ENCODE measurements around the gene AKAP8L. TPM values are rescaled to one million over a fixed set of nuclear protein-coding genes. Genes with fewer than 3 reads are reported as not detected.

Gene AKAP8L
- total and polyA plus RNA-seq, 9 of the 15 experiments (the other 6 are each of a cell fraction or from before 2014, with no cell fraction given) = 2.4 to 116 (median 70.7) TPM

DNA sequence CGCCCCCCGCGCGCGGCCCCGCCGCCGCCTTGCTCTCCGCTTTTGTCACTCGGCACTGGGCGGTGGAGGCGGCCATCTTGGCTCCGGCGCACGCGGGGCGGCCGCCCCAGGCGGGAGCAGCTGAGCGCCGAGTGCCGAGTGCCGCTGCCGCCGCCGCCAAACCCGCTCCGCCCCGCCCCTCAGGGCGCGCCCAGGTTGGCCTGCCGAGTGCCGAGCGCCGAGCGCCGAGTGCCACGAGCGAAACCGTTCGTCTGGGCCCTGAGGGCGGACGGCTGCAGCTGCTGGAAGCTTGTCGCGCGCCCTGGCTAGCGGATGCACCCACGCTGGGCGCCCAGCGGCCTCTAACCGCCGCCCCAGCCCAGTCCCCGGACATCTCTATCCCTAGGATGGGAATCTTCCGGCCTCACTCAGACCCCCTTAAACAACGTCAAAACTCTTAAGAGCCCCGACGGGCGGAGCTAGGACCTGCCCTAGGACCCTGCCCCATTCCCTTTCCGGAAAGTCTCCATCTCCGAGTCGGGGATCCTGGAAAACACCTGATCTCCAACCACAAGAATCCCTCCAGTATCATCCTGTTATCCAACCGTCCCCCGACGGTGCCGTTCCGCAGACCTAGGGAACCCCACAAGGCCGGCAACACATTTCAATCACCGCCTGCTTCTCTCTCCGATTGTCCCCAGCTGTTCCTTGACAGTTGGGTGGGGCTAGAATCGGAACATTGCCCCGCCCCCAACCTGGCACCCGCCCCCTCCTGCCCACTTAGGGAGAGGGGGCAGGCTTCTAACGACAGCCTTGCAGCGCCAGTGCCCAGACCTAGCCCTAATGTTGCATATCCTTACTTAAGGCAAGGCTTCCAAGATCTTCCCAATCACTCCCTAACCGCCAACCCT lies 14.1 kb upstream of the AKAP8L start (continued):
- 0 out of 2 replicates have a peak, but pooled peaks have one; percentile 49 for TF ChIP-seq TOE1 (IDR thresholded peaks at IDR 0.05; ENCODE audit: borderline replicate concordance)
- no peak for TF ChIP-seq TOE1 (CRISPR knock-in tag; IDR thresholded peaks at IDR 0.05; ENCODE audit: borderline replicate concordance, low read depth)
- peak; percentile 37 for TF ChIP-seq EGR1 (conservative IDR thresholded peaks at IDR 0.05)
- TF ChIP-seq, protein P1, sequence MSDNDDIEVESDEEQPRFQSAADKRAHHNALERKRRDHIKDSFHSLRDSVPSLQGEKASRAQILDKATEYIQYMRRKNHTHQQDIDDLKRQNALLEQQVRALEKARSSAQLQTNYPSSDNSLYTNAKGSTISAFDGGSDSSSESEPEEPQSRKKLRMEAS (CRISPR knock-in tag; IDR thresholded peaks at IDR 0.05) = peak; percentile 96
- TF ChIP-seq, protein P2, sequence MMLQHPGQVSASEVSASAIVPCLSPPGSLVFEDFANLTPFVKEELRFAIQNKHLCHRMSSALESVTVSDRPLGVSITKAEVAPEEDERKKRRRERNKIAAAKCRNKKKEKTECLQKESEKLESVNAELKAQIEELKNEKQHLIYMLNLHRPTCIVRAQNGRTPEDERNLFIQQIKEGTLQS (IDR thresholded peaks at IDR 0.05) = no peak
- TF ChIP-seq, protein P2 (CRISPR knock-in tag; conservative IDR thresholded peaks at IDR 0.05) = 0 out of 2 replicates have a peak, but pooled peaks have one; percentile 27
- TF ChIP-seq PTTG1 (tag; IDR thresholded peaks at IDR 0.05; ENCODE audit: low read depth) = no peak
- TF ChIP-seq RBFOX2 (IDR thresholded peaks at IDR 0.05; ENCODE audit: low read depth, low read length) = peak; percentile 87
- peak; percentile 72 for TF ChIP-seq POLR2A (conservative IDR thresholded peaks at IDR 0.05)
- peak; percentile 62; the same call in 1 of the 2 replicates for TF ChIP-seq TCF7 (IDR thresholded peaks at IDR 0.05; ENCODE audit: borderline replicate concordance)
- TF ChIP-seq, protein P3, sequence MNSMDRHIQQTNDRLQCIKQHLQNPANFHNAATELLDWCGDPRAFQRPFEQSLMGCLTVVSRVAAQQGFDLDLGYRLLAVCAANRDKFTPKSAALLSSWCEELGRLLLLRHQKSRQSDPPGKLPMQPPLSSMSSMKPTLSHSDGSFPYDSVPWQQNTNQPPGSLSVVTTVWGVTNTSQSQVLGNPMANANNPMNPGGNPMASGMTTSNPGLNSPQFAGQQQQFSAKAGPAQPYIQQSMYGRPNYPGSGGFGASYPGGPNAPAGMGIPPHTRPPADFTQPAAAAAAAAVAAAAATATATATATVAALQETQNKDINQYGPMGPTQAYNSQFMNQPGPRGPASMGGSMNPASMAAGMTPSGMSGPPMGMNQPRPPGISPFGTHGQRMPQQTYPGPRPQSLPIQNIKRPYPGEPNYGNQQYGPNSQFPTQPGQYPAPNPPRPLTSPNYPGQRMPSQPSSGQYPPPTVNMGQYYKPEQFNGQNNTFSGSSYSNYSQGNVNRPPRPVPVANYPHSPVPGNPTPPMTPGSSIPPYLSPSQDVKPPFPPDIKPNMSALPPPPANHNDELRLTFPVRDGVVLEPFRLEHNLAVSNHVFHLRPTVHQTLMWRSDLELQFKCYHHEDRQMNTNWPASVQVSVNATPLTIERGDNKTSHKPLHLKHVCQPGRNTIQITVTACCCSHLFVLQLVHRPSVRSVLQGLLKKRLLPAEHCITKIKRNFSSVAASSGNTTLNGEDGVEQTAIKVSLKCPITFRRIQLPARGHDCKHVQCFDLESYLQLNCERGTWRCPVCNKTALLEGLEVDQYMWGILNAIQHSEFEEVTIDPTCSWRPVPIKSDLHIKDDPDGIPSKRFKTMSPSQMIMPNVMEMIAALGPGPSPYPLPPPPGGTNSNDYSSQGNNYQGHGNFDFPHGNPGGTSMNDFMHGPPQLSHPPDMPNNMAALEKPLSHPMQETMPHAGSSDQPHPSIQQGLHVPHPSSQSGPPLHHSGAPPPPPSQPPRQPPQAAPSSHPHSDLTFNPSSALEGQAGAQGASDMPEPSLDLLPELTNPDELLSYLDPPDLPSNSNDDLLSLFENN (IDR thresholded peaks at IDR 0.05; ENCODE audit: low read depth in 2 of 2, low read length in 2 of 2) = peak in 1 of 2 experiments; percentile 97; a peak in 2 of 4 replicates
- TF ChIP-seq SUPT5H (IDR thresholded peaks at IDR 0.05) = peak; percentile 64
- TF ChIP-seq ZNF507 (tag; conservative IDR thresholded peaks at IDR 0.05) = no peak
- TF ChIP-seq, protein P4, sequence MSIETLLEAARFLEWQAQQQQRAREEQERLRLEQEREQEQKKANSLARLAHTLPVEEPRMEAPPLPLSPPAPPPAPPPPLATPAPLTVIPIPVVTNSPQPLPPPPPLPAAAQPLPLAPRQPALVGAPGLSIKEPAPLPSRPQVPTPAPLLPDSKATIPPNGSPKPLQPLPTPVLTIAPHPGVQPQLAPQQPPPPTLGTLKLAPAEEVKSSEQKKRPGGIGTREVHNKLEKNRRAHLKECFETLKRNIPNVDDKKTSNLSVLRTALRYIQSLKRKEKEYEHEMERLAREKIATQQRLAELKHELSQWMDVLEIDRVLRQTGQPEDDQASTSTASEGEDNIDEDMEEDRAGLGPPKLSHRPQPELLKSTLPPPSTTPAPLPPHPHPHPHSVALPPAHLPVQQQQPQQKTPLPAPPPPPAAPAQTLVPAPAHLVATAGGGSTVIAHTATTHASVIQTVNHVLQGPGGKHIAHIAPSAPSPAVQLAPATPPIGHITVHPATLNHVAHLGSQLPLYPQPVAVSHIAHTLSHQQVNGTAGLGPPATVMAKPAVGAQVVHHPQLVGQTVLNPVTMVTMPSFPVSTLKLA (conservative IDR thresholded peaks at IDR 0.05) = peak; percentile 81 to 92
- TF ChIP-seq SIN3A (IDR thresholded peaks at IDR 0.05; ENCODE audit: borderline replicate concordance in 2 of 2, control insufficient read depth in 1 of 2, low read depth in 2 of 2, low read length in 2 of 2) = peak; percentile 92 to 93; a peak in 3 of 4 replicates
- TF ChIP-seq EP400 (IDR thresholded peaks at IDR 0.05) = peak; percentile 71; the same call in 1 of the 2 replicates
- 0 out of 2 replicates have a peak, but pooled peaks have one; percentile 8 for TF ChIP-seq SMC3 (conservative IDR thresholded peaks at IDR 0.05; ENCODE audit: insufficient read depth, low read depth, low read length)
- 0 out of 2 replicates have a peak, but pooled peaks have one; percentile 23 for TF ChIP-seq EP300 (IDR thresholded peaks at IDR 0.05; ENCODE audit: low read length)
- TF ChIP-seq ATF1 (CRISPR knock-in tag; IDR thresholded peaks at IDR 0.05) = no peak
- TF ChIP-seq ATF1 (tag; IDR thresholded peaks at IDR 0.05) = peak; percentile 70
- TF ChIP-seq TCF3 (CRISPR knock-in tag; IDR thresholded peaks at IDR 0.05) = no peak
- TF ChIP-seq PPARD (CRISPR knock-in tag; IDR thresholded peaks at IDR 0.05) = no peak
